HCEC 1CT (cell line): Measurements from ENCODE around the gene TTC36.
"Not testable (repeated sequence)": the region's sequence is repeated elsewhere in the genome, so short reads cannot be mapped to it uniquely, and the experiment has no call there.

Experiments
- DNase-seq: peaks from one replicate; pipeline ENCODE4 v3.0.0-alpha.2; 2017

The TTC36 gene, protein sequence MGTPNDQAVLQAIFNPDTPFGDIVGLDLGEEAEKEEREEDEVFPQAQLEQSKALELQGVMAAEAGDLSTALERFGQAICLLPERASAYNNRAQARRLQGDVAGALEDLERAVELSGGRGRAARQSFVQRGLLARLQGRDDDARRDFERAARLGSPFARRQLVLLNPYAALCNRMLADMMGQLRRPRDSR

DNA sequence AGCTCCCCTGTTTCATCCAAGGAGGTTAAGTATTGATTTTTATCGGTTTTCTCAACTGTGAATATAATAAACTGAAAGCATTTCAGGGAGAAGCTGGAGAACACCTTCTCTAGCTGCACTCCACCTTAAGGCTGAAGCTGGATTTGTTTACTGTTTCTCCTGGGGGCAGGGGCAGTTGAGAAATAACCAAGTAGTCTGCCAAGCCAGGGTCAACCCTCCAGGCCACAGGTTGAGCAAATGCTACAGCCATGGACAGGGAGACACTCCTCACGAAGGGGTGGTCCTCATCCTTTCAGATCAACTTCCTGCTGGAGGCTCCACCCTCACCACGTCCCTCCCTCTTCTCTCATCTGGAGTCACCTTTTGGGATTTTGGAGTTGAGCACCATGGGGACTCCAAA is at the start of gene TTC36:
Gene TTC36, plus strand, starts transcription at position 366 of the 400 bp plus-strand sequence. Its CDS starts 21 bp downstream, at position 387.
- no peak for DNase-seq

DNA sequence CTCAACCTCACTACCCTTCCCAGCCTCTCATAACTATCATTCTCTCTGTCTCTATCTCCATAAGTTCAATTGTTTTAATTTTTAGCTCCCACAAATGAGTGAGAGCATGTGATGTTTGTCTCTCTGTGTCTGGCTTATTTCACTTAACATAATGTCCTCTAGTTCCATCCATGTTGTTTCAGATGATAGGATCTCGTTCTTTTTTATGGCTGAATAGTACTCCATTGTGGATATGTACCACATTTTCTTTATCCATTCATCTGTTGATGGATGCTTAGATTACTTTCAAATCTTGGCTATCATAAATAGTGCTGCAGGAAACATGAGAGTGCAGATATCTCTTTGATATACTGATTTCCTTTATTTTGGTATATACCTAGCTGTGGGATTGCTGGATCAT is 46.0 kb upstream of the TTC36 start:
- not testable (repeated sequence) for DNase-seq

DNA sequence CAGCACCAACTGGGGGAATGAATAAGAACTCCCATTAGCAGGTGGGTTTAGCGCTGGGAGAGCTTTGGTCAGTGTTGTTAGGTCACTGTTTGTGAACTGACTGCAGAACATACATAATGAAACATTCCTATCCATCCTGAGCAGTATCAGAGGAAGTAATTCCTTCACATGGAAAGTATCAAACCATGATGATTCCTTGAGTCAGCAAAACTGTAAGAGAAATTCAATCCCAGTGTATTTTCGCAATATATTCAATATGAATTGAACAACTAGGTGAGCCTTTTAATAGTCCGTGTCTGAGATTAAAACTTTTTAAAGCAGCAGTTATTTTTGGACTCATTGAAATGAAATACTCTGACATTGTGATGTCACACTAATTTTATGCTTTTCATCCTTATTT is 42.9 kb upstream of the TTC36 start:
- no peak for DNase-seq

DNA sequence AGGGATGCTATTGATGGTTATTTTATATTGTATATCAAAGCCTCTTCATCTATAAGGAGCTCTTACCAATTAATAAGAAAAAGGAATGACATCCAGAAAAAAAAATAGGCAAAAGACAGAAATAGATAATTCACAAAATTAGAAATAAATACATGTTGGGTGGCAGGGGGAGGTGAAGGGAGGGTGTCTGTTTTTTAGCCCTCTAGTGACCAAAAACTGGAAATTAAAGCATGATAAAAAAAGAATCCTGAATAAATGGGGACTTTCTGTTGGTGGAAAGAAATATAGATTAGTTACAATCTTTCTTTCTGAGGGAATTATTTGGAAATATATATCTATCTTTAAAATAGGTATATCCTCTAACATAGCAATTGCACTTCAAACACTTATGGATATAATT is 42.0 kb upstream of the TTC36 start:
- no peak for DNase-seq

DNA sequence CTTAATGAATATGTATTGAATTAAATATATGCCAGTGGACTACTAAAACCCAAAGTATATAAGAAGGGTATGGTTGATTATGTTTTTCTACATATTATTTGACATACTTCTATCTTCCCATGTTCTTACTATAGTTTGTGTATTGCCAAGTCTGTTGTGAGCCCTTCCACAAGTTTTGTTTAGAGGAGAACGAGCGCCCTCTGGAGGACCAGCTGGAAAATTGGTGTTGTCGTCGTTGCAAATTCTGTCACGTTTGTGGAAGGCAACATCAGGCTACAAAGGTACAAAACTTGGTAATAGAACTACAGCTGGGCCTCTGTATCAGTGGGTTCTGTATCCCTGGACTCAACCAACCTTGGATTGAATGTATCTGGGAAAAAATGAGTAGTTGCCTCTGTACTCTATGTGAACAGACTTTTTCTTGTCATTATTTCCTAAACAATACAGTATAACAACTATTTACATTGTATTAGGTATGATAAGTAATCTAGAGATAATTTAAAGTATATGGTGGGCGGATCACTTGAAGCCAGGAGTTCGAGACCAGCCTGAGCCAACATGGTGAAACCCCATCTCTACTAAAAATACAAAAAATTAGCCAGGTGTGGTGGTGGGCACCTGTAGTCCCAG is 38.7 kb upstream of the TTC36 start:
- peak; percentile 77 for DNase-seq

DNA sequence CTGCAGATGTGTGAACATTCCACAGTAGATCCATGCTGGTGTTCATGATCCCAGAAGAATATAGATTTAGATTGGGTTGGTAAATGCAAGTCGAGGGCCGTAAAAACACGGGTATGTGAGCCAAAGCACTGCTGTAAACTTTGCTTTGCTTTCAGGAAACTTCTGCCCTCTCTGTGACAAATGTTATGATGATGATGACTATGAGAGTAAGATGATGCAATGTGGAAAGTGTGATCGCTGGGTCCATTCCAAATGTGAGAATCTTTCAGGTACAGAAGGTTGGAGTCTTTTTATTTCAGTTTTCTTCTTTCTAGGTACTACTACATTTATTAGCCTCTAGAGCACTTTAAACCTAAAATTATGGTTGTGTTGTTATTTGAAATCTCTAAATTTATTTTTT is 36.2 kb upstream of the TTC36 start:
- DNase-seq = no peak

DNA sequence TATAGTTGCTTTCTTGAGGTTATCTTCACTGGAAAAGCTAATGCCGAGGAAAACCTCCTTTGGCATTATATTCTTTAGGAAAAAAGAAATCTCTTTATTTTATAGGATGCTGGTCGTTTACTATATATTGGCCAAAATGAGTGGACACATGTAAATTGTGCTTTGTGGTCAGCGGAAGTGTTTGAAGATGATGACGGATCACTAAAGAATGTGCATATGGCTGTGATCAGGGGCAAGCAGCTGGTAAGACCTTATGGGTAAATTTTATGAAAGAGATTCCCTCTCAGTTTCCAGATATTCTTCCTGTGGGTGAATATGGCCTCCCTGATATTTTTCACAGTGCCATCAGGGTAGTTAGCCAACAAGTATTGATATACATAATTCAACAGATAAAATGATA is 29.4 kb upstream of the TTC36 start:
- DNase-seq = peak; percentile 72

DNA sequence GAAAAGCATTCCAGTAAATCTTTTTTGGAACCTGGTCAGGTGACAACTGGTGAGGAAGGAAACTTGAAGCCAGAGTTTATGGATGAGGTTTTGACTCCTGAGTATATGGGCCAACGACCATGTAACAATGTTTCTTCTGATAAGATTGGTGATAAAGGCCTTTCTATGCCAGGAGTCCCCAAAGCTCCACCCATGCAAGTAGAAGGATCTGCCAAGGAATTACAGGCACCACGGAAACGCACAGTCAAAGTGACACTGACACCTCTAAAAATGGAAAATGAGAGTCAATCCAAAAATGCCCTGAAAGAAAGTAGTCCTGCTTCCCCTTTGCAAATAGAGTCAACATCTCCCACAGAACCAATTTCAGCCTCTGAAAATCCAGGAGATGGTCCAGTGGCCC is 24.1 kb upstream of the TTC36 start:
- DNase-seq = no peak

DNA sequence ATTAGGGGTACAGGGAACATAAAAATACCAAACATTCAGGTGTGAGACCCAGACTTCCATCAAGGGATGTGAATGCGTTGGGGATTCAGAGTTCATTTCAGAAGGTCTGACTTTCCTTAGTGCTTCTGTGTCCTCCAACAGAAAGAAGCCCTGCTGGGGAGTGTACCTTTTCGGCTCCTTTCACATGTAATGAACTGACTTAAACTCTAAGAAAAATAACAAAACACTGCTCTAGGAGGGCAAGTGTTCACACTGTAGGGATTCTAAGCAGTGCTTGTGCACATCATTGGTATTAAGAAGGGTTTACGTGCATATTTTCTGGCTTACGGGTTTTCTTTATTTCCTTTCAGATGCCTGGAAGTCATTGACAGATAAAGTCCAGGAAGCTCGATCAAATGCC is 15.7 kb upstream of the TTC36 start:
- no peak for DNase-seq

DNA sequence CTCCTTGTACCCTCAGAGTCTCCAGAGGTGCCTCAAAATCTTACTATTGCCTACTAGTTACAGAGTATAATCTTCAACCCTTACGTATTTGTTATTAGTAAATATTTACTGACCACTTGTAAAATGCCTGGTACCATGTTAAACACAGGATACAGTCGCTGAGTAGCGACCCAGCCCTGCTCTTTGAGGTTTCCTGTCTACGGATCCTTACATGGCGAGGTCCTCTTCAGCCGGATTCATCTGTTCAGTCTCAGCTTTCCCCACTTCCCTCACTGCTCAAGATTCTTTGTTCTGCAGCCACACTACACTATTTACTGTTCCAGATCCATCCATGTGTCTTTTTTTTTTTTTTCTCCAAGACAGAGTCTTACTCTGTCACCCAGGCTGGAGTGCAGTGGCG is 13.2 kb upstream of the TTC36 start:
- DNase-seq = no peak

DNA sequence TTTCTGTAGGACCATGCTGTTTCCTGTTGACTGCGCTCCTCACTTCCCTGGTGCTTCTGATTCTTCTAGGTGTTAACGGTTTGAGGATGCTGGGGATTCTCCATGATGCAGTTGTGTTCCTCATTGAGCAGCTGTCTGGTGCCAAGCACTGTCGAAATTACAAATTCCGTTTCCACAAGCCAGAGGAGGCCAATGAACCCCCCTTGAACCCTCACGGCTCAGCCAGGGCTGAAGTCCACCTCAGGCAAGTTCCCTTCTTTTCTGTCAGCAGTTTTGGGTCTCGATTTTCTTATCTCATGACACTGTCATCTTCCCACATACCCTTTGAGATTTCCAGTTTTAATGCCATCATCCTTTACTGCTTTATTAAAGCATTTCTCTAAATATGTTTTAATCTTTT is 7.7 kb upstream of the TTC36 start:
- DNase-seq = no peak

DNA sequence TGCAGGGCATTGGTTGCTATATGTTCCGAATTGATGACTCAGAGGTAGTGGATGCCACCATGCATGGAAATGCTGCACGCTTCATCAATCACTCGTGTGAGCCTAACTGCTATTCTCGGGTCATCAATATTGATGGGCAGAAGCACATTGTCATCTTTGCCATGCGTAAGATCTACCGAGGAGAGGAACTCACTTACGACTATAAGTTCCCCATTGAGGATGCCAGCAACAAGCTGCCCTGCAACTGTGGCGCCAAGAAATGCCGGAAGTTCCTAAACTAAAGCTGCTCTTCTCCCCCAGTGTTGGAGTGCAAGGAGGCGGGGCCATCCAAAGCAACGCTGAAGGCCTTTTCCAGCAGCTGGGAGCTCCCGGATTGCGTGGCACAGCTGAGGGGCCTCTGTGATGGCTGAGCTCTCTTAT is 5.4 kb upstream of the TTC36 start:
- no peak for DNase-seq

DNA sequence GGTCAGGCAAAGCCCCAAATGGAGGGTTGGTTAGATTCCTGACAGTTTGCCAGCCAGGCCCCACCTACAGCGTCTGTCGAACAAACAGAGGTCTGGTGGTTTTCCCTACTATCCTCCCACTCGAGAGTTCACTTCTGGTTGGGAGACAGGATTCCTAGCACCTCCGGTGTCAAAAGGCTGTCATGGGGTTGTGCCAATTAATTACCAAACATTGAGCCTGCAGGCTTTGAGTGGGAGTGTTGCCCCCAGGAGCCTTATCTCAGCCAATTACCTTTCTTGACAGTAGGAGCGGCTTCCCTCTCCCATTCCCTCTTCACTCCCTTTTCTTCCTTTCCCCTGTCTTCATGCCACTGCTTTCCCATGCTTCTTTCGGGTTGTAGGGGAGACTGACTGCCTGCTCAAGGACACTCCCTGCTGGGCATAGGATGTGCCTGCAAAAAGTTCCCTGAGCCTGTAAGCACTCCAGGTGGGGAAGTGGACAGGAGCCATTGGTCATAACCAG is 4.7 kb upstream of the TTC36 start:
- DNase-seq = peak; percentile 63

DNA sequence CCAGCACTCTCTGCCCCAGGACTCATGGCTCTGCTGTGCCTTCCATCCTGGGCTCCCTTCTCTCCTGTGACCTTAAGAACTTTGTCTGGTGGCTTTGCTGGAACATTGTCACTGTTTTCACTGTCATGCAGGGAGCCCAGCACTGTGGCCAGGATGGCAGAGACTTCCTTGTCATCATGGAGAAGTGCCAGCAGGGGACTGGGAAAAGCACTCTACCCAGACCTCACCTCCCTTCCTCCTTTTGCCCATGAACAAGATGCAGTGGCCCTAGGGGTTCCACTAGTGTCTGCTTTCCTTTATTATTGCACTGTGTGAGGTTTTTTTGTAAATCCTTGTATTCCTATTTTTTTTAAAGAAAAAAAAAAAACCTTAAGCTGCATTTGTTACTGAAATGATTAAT is 2.9 kb upstream of the TTC36 start:
- DNase-seq = no peak

DNA sequence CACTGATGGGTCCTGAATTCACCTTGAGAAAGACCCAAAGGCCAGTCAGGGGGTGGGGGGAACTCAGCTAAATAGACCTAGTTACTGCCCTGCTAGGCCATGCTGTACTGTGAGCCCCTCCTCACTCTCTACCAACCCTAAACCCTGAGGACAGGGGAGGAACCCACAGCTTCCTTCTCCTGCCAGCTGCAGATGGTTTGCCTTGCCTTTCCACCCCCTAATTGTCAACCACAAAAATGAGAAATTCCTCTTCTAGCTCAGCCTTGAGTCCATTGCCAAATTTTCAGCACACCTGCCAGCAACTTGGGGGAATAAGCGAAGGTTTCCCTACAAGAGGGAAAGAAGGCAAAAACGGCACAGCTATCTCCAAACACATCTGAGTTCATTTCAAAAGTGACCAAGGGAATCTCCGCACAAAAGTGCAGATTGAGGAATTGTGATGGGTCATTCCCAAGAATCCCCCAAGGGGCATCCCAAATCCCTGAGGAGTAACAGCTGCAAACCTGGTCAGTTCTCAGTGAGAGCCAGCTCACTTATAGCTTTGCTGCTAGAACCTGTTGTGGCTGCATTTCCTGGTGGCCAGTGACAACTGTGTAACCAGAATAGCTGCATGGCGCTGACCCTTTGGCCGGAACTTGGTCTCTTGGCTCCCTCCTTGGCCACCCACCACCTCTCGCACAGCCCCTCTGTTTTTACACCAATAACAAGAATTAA is 2.4 kb upstream of the TTC36 start:
- DNase-seq = no peak

DNA sequence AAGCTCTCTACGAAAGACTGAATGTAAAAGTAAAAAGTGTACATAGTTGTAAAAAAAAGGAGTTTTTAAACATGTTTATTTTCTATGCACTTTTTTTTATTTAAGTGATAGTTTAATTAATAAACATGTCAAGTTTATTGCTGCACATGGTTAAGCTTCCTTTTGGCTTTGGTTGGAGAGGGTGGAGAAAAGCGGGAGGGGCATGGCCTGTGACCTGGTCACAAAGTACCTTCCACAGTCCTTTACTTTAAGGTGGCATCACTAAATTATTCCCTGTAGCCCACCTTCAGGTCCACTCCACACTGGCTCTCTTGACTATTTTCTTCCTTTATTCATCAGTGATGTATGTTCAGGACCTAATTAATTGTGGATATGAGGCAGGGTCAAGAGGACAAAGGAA is 586 bp upstream of the TTC36 start:
- no peak for DNase-seq

DNA sequence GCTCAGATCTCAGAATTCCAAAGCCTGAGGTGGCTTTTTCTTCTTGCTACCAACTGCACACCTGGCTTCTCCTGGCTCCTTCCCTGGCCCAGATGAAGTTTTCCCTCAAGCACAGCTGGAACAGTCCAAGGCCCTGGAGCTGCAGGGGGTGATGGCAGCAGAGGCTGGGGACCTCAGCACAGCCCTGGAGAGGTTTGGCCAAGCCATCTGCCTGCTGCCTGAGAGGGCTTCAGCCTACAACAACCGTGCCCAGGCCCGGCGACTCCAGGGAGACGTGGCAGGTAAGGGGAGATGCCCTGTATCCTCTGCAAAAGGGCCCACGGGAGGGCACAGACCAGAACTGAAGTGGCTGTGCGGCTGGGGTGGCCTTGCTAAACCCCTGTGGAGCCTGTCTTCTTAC is 1.2 kb downstream of the TTC36 start:
- DNase-seq = no peak

DNA sequence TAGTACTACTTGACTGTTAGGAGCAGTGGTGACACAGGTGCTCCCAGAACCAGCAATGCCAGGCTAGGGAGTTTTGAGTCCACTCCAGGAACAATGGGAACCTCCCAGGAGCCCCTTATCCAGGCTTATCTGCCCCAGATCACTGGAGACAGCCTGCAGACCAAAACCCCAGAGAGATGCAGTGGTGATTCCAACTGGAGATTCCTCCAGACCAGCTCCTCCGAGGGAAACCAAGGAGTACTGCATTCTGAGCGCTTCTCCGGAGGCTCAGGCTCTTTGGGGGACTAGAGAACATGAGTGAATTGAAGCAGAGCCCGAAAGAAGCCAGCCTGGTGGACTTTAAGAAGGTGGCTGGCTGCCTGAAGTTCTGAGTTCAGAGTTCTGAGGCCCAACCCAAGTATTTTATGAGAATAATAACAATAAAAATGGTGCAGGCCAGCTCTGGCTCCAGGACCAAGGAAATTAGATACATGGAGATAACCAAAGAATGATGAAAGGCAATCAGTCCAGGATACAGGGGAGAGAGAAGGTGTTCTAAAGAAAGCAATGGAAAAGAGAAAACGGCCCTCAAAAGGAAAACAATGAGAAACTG is 2.4 kb downstream of the TTC36 start:
- no peak for DNase-seq

DNA sequence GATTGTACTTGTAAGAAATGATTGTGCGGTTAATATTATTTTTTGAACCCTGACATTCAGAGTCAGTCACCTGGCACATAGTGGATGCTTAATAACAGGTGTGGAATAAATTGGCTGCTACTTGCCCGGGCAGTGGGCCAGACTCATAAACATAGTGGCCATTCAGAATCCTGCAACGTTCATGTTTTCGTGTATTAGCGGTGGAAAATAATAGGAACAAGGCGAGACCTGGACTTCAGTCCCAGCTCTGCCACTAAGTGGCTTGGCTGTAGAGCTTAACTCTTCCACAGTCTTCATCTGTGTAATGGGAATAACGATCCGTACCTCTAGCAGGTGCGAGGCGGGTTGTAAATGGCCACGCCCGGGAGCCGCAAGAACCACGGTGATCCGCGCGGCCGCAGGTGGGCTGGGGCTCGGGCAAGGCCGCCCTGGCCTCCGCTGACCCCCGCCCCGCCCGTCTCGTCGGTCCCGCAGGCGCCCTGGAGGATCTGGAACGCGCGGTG is 3.0 kb downstream of the TTC36 start:
- DNase-seq = no peak

DNA sequence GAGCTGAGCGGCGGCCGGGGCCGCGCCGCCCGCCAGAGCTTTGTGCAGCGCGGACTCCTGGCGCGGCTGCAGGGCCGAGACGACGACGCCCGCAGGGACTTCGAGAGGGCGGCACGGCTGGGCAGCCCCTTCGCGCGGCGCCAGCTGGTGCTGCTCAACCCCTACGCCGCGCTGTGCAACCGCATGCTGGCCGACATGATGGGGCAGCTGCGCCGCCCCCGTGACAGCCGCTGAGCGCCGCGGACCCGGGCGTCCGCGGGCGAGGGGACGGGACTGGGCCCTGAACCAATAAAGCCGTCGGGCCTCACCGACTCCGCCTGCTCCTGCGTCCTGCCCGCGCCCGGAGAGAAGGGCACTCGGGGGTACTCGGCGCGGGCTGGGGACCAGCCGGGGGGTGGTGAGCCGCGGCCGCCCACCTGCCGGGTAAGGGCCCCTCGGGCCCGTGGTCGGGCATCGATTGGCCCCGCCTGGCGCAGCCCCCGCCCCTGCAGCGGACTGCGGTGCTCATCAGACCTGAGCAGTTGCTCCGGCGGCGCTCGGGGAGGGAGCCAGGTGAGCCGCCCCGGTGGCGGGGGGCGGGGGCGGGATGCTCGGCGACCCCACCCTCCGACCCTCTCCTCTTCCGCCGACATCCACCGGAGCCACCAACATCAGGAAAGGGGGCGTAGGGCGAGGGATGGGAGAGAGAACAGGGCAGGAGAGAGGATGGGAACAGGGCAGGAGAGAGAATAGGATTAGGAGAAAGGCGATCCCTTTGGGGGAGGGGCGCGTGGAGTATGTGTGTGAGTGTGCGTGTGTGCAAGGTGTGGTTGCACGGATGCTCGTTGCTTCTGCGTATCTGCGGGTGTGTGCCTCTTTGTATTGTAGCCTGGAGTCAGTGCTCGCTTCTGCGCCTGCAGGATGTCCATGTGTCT is 3.7 kb downstream of the TTC36 start, which contains the start of gene TMEM25:
Gene TMEM25, plus strand, starts transcription at position 510 of the 914 bp plus-strand sequence. CDS start 610 bp downstream, outside the sequence.
- DNase-seq = no peak

DNA sequence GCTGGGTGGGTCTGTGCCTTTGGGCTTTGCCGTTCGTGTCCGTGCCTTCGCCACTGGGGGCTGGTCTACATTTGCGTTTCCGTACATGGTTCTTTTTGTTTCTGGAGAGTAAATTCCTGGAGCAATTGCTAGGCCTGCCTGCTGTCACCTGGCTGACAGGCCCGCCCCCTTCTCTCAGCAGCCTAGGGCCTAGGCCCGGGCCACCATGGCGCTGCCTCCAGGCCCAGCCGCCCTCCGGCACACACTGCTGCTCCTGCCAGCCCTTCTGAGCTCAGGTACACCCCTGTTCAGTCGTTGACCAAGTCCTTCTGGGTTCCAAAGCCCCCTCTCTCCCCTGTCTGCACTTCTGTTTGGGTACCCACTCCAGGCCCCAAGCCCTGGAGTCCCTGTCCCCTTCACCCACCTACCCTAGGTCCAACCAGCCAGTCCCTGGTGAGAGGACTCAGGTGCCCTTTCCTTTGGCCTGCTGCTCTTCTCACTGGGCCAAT is 4.4 kb downstream of the TTC36 start:
- no peak for DNase-seq

DNA sequence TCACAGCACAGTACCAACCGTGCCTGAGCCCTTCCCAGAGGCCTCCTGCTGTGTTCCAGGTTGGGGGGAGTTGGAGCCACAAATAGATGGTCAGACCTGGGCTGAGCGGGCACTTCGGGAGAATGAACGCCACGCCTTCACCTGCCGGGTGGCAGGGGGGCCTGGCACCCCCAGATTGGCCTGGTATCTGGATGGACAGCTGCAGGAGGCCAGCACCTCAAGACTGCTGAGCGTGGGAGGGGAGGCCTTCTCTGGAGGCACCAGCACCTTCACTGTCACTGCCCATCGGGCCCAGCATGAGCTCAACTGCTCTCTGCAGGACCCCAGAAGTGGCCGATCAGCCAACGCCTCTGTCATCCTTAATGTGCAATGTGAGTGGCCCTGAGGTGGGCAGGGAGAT is 4.8 kb downstream of the TTC36 start:
- DNase-seq = no peak
